ENCODE measurements around the gene PPTC7. TPM values are rescaled to one million over a fixed set of nuclear protein-coding genes. Genes with fewer than 3 reads are reported as not detected.
A peak's percentile ranks its signal among the peaks of the same experiment; 100 is the strongest.
"Not testable (repeated sequence)": the region's sequence is repeated elsewhere in the genome, so short reads cannot be mapped to it uniquely, and the experiment has no call there.

Gene PPTC7
- total RNA-seq, 2 experiments from 2014 or later: 25.7 to 29.2 TPM

DNA sequence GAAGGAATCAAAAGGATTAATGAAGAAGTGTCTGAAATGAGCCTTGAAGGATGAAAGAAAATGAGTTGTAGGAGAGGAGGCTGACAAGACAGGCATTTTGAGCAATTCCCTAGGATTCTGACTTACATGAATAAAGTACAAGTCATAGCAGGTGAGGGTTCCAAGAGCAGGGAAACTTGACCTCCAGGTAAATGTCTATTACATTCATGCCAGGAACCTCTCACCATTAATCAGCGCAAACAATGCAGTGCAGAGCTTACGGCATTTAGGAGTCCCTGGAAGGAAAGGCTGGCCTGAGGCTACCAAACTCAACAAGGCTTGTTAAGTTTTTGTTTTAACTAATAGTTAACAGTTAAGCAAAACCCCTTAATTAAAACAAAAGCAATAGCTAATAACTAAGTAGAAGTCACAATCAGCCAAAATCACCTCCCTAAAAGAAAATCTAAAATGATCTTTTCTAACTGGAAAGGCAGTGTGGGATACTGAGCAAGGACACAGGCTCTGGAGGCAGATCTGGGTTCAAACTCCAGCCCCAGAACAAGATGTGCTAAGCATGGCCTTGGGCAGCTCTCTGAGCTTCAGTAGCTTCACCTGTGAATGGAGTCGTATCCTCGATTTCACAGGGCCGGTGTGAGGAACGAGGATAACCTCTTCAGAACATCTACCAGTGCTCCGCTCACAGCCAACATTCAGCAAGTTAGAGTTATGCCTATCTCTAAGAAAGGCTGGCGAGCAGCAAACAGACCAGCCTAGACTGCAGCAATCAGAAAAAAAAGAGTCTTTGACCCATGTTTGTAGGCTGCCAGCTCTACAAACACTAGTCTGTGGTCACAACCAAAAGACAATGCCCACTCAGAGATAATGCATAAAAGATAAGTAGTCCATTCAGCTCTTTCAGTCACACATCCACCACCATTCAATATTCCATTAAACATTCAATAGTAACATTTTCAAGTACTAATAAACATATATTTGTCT is 16.9 kb downstream of the PPTC7 start:
- Mint-ChIP-seq H3K27me3 (no peaks in the 10 kb centered on the region), H3K4me3 (no peak overlapping the region), H3K27ac (peak overlapping the region; percentile 2), H3K4me1 (peaks cover 56% of the 10 kb centered on the region), H3K36me3 (ENCODE audit: low read depth) (peaks cover 31% of the 10 kb centered on the region), H3K9me3 (peaks cover 15% of the 10 kb centered on the region)
- CTCF ChIA-PET: interaction anchor here (1.0 to 2.4 kb wide), 7 partner anchors 8 to 116 kb away, joined by 3 to 9 read pairs (median 3); partner anchors contain the start of gene ARPC3
- POLR2A ChIA-PET: no interaction called here
- no peak for DNase-seq

DNA sequence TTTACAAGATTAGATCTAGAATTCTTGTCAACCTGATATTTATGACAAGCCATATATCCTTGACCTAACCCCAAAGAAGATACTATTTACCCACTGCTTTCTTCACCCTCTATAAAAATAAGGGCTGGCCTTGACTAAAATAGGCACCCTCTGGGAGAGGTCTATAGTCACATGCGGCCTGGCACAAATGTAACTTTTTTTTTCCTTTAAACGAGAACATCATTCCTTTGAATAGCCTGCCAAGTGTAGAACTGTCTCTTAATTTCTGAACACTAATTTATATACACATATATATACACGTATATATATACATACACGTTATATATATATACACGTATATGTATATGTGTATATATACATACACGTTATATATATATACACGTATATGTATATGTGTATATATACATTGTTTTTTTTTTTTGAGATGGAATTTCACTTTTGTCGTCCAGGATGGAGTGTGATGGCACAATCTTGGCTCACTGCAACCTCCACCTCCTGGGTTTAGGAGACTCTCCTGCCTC is 18.6 kb downstream of the PPTC7 start:
- Mint-ChIP-seq H3K4me1 (peaks cover 62% of the 10 kb centered on the region), H3K27me3 (no peaks in the 10 kb centered on the region), H3K27ac (peak overlapping the region; percentile 54), H3K4me3 (no peak overlapping the region), H3K9me3 (peaks cover 9% of the 10 kb centered on the region), H3K36me3 (ENCODE audit: low read depth) (peaks cover 27% of the 10 kb centered on the region)
- CTCF ChIA-PET: interaction anchor here (1.2 to 1.6 kb wide), 3 partner anchors 16 to 115 kb away, joined by 3 to 4 read pairs (median 3); partner anchors contain the start of gene ARPC3
- no peak for DNase-seq
- POLR2A ChIA-PET: no interaction called here

DNA sequence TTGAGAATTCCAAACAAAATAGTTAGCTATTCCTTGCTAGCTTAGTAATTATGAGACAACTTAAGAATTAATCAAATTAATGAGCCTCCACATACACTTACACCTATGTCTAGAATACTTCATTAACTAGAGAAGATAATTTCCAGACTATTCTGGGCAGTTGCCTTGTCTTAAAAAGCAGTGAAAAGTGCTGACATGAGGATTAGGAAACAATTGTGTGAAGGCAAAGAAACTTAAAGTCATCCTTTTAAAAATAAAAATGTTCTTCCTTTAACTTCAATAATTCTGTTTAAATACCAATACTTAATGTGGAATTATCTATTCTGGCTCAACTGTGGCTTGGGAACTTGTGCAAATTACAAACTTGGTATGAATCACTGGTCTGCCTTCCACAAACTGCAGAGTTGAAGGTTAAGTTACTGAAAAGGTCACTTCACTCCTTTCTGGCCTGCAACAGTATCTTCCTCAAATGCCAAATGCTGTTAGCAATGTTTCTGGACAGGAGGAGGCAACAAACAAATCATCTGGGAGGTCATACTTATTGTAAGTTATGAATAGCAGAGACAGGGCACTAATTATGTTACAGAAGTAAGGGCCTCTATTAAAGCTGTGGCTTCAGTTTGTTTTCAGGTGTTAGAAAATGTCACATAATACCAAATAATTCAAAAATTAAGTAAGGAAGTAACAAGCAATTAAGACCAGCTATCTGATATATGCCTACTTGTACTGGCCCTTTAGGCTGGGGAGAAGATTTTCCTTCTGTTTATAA is 19.2 kb downstream of the PPTC7 start:
- ChIA-PET CTCF (interaction anchor here (0.6 to 3.8 kb wide), 7 partner anchors 8 to 509 kb away, joined by 3 to 15 read pairs (median 3); no protein-coding TSS in a partner anchor), POLR2A (interaction anchor here (0.7 kb wide), 1 partner anchor 26 kb away, joined by 10 read pairs; no protein-coding TSS in a partner anchor)
- Mint-ChIP-seq H3K9me3 (peaks cover 6% of the 10 kb centered on the region), H3K4me1 (peaks cover 62% of the 10 kb centered on the region), H3K27ac (peak overlapping the region; percentile 54), H3K36me3 (ENCODE audit: low read depth) (peaks cover 23% of the 10 kb centered on the region), H3K27me3 (no peaks in the 10 kb centered on the region), H3K4me3 (no peak overlapping the region)
- no peak for DNase-seq

DNA sequence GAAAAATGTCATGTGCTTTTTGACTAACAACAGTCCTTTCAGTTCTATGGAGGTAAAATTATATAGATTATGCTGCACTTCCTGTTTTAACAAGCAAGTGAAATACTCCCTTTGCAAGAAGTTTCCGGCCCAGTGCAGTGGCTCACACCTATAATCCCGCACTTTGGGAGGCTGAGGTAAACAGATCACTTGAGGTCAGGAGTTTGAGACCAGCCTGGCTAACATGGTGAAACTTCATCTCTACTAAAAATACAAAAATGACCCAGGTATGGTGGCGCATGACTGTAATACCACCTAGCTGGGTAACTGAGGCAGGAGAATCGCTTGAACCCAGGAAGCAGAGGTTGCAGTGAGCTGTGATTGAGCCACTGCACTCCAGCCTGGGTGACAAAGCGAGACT is 20.7 kb downstream of the PPTC7 start:
- H3K27me3 Mint-ChIP-seq, H3K9me3 Mint-ChIP-seq, POLR2A ChIA-PET: not testable (repeated sequence)
- Mint-ChIP-seq H3K4me3 (peak overlapping the region; percentile 60), H3K4me1 (peaks cover 60% of the 10 kb centered on the region), H3K27ac (peak overlapping the region; percentile 95), H3K36me3 (ENCODE audit: low read depth) (peaks cover 21% of the 10 kb centered on the region)
- CTCF ChIA-PET: interaction anchor here (0.6 to 3.8 kb wide), 5 partner anchors 10 to 39 kb away, joined by 3 to 15 read pairs (median 5); no protein-coding TSS in a partner anchor
- peak; percentile 64 for DNase-seq

DNA sequence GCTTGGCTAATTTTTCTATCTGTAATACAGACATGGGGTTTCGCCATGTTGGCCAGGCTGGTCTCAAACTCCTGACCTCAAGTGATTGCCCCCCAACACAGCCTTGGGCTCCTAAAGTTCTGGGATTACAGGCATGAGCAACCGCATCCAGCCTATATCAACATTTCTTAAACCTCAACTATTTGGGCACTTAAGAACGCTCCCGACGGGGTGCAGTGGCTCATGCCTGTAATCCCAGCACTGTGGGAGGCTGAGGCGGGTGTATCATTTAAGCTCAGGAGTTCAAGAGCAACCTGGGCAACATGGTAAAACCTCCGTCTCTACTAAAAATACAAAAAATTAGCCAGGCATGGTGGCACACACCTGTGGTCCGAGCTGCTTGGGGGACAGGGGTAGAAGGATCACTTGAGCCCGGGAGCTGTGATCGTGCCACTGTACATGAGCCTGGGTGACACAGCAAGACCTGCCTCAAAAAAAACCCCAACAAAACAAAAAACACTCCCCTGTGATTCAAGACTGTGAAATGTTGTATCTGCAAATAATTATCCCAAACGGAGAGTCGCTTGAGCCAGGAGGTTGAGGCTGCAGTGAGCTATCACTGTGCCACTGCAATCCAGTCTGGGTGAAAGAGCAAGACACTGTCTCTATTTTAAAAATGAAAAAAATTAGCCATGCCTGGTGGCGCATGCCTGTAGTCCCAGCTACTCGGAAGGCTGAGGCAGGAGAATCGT is 21.5 kb downstream of the PPTC7 start:
- DNase-seq: no peak
- Mint-ChIP-seq H3K4me3 (peak overlapping the region; percentile 48), H3K27me3 (no peaks in the 10 kb centered on the region), H3K4me1 (peaks cover 58% of the 10 kb centered on the region), H3K36me3 (ENCODE audit: low read depth) (peaks cover 22% of the 10 kb centered on the region), H3K9me3 (peaks cover 9% of the 10 kb centered on the region), H3K27ac (peak overlapping the region; percentile 89)
- CTCF ChIA-PET: interaction anchor here (0.6 to 3.8 kb wide), 4 partner anchors 9 to 18 kb away, joined by 3 to 15 read pairs (median 5); no protein-coding TSS in a partner anchor
- POLR2A ChIA-PET: no interaction called here

DNA sequence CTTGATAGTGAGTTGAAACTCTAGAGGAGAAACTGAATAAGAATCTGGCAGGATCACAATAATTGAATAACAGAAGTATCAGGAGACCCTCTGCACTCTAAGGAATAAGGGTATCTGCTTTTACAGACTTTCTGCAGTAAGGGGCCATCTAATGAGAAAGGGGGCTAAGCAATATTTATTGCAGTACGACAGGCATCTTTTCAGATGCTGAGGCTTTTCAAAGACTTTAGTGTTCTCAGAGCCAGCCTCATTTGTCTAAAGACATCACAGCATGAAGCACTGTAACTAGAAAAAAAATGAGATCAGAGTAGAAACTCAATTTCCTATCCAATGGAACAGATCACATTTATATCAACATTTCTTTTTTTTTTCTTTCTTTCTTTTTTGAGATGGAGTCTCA is 22.2 kb downstream of the PPTC7 start:
- POLR2A ChIA-PET: no interaction called here
- CTCF ChIA-PET: interaction anchor here (1.6 to 3.8 kb wide), 3 partner anchors 8 to 39 kb away, joined by 5 to 15 read pairs (median 8); no protein-coding TSS in a partner anchor
- H3K36me3 Mint-ChIP-seq (ENCODE audit: low read depth): peaks cover 23% of the 10 kb centered on the region
- DNase-seq: no peak
- peaks cover 53% of the 10 kb centered on the region for H3K4me1 Mint-ChIP-seq
- no peaks in the 10 kb centered on the region for H3K27me3 Mint-ChIP-seq
- H3K4me3 Mint-ChIP-seq: no peak overlapping the region
- H3K27ac Mint-ChIP-seq: peak overlapping the region; percentile 44
- peaks cover 9% of the 10 kb centered on the region for H3K9me3 Mint-ChIP-seq

DNA sequence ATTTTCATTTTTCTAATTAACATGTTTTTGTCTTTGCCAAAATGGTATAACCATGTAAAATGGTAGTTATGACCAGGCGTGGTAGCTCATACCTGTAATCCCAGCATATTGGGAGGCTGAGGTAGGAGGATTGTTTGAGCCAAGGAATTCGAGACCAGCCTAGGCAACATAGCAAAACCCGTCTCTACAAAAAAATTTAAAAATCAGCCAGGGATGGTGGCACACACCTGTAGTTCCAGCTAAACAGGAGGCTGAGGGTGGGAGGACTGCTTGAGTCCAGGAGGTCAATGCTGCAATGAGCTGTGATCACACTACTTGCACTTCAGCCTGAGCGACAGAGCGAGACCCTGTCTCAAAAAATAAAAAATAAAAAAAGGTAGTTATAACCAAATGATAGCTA is 23.1 kb downstream of the PPTC7 start:
- Mint-ChIP-seq H3K4me3 (no peak overlapping the region), H3K27ac (peak overlapping the region; percentile 46), H3K9me3 (peaks cover 9% of the 10 kb centered on the region), H3K36me3 (ENCODE audit: low read depth) (peaks cover 23% of the 10 kb centered on the region), H3K27me3 (no peaks in the 10 kb centered on the region), H3K4me1 (peaks cover 56% of the 10 kb centered on the region)
- CTCF ChIA-PET: interaction anchor here (0.9 to 3.8 kb wide), 7 partner anchors 7 to 110 kb away, joined by 3 to 15 read pairs (median 6); partner anchors contain the start of genes ARPC3, FAM216A and GPN3
- DNase-seq: no peak
- POLR2A ChIA-PET: no interaction called here

DNA sequence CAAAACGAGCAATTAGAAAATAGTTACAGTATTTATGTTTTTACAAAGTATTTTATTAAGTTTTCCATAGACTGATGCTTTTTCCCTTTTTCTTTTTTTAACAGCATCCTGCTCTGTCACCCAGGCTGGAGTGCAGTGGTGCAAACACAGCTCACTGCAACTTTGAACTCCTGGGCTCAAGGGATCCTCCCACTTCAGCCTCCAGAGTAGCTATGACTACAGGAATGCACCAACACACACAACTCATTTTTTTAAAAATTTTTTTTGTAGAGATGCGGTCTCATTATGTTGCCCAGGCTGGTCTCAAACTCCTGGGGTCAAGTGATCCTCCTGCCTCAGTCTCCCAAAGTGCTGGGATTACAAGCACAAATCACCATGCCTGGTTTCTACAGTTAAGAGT is 24.2 kb downstream of the PPTC7 start:
- H3K27ac Mint-ChIP-seq, H3K9me3 Mint-ChIP-seq, H3K4me3 Mint-ChIP-seq, DNase-seq, H3K27me3 Mint-ChIP-seq, POLR2A ChIA-PET: not testable (repeated sequence)
- H3K4me1 Mint-ChIP-seq: peaks cover 52% of the 10 kb centered on the region
- CTCF ChIA-PET: interaction anchor here (0.9 to 1.8 kb wide), 6 partner anchors 10 to 90 kb away, joined by 3 to 8 read pairs (median 4); partner anchors contain the start of genes FAM216A and GPN3
- H3K36me3 Mint-ChIP-seq (ENCODE audit: low read depth): peaks cover 23% of the 10 kb centered on the region

DNA sequence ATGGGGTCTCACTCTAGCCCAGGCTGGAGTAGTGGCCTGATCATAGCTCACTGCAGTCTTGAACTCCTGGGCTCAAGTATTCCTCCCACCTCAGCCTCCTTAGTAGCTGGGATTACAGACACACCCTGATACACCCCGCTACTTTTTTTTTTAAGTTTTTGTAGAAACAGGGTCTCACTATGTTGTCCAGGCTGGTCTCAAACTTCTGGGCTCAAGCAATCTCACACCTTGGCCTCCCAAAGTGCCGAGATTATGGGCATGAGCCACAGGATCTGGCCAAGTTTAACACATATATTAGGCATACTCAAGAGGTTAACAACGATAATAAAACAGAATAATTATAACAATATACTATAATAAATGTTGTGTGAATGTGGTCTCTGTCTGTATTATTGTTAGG is 25.8 kb downstream of the PPTC7 start:
- Mint-ChIP-seq H3K27ac (peak overlapping the region; percentile 11), H3K27me3 (no peaks in the 10 kb centered on the region), H3K4me3 (no peak overlapping the region), H3K9me3 (peaks cover 9% of the 10 kb centered on the region), H3K4me1 (peaks cover 43% of the 10 kb centered on the region), H3K36me3 (ENCODE audit: low read depth) (peaks cover 19% of the 10 kb centered on the region)
- CTCF ChIA-PET: interaction anchor here (0.7 to 0.8 kb wide), 2 partner anchors 14 to 26 kb away, joined by 3 to 4 read pairs; no protein-coding TSS in a partner anchor
- DNase-seq: no peak
- POLR2A ChIA-PET: no interaction called here

DNA sequence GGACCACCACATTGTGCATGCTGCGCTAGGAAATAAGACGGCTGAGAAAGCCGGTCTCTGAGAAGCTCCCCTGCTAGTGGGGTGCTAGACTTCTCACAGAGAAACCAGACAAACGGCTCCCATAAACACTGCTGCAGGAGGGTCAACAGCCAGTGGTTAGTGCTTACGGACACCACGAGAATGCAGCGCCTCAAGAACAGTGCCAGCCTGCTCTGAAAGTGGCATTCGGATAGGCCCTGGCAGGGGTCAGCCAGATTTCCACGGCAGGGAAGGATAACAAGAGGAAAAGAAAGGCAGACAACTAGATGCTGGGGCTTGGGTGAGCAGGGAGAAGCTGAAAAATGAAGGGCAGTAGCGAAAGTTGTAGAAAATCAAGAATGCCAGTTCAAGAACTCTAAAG is 26.4 kb downstream of the PPTC7 start:
- Mint-ChIP-seq H3K9me3 (peaks cover 9% of the 10 kb centered on the region), H3K27ac (no peak overlapping the region), H3K4me1 (peaks cover 44% of the 10 kb centered on the region), H3K36me3 (ENCODE audit: low read depth) (peaks cover 24% of the 10 kb centered on the region), H3K4me3 (no peak overlapping the region), H3K27me3 (no peaks in the 10 kb centered on the region)
- ChIA-PET CTCF (interaction anchor here (0.5 to 0.8 kb wide), 3 partner anchors 15 to 25 kb away, joined by 3 to 4 read pairs (median 3); no protein-coding TSS in a partner anchor), POLR2A (no interaction called here)
- no peak for DNase-seq

DNA sequence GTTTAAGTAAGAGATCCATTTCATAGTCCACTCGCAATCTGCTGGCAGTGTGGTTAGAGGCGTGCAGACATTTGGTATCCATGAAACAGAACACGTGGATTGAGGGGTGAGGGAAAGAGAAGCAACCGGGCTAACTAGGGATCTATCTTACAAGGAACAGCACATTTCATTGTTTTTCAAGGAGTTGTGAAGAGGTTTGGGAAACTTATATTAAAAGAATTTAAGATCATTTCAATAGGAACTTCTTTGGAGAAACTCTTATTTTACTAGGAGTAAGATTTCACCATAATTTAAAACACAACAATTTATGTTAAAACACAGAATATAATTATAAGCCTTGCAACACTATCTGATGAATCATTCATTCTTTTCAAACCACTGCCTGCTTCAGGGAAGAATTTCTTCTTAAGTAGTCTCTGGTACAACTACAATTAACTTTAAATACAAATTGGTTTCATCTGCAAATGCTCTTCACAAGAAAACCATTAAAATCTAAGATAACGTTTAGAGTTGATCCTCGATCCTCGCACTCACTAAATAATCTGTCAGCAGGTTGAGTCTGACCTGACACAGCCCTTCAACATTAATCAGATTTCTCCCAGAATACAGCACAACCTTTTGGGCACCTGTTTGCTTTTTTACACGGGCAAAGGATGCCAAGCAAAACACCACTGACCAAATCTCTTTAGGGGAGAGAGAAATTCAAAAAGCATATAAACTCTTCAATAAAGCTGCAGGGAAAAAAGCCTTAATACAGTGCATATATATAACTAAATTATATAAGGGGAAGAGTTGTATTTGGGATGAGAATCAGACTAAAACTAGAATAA is 27.3 kb downstream of the PPTC7 start:
- CTCF ChIA-PET: interaction anchor here (0.5 to 2.4 kb wide), 2 partner anchors 16 to 23 kb away, joined by 3 to 9 read pairs; no protein-coding TSS in a partner anchor
- H3K27ac Mint-ChIP-seq: no peak overlapping the region
- H3K4me3 Mint-ChIP-seq: no peak overlapping the region
- peaks cover 36% of the 10 kb centered on the region for H3K4me1 Mint-ChIP-seq
- H3K36me3 Mint-ChIP-seq (ENCODE audit: low read depth): peaks cover 32% of the 10 kb centered on the region
- no peaks in the 10 kb centered on the region for H3K27me3 Mint-ChIP-seq
- H3K9me3 Mint-ChIP-seq: peaks cover 9% of the 10 kb centered on the region
- POLR2A ChIA-PET: no interaction called here
- DNase-seq: no peak

Data from activated CD4-positive, alpha-beta T cell treated with anti-CD3 and anti-CD28 coated beads, Interleukin-2, amount 10 ng/mL, durations not matched to agents 7 days and 5 days (primary cell).